Measurements from ENCODE around the gene IRX2.
A peak's percentile ranks its signal among the peaks of the same experiment; 100 is the strongest.

IRX2 gene

DNA sequence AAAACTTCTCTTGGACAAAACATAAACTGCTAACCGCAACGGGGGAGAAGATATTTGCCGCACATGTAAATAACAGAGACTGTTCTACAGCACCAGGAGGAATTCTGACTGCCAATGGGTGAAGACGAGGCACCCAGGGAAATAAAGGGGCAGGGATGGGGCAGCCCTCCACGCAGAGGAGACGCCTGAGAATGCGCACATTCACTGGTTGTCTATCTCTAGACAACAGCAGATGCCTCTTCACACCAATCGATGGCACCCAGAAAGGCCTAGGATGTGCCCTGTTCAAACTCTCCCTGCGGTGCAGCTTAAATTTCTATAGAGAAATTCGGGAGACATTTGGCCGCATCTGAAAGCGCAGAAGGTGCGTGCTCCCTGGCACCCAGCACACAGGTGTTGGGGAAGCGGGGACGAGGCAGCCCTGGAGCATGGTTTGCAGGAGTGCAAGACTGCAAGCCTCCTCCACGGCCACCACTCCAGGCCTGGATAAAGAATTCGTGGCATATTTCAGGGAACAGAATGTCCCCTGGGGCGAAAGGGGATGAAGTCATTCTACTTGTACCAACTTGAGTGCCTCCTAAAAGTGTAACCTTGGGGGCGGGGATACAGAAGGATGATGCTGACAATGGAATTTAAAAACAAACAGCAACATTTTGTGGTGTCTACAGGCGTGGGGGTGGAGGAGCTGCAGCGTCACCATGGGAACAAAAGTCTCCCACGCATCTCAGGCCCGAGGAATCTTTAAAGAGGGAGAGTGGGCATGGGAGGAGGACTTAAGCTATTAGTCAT, 6.3 kb upstream of the IRX2 start:
- DNase-seq (ENCODE audit: low read depth): peak; percentile 94
- TF ChIP-seq, protein P1, sequence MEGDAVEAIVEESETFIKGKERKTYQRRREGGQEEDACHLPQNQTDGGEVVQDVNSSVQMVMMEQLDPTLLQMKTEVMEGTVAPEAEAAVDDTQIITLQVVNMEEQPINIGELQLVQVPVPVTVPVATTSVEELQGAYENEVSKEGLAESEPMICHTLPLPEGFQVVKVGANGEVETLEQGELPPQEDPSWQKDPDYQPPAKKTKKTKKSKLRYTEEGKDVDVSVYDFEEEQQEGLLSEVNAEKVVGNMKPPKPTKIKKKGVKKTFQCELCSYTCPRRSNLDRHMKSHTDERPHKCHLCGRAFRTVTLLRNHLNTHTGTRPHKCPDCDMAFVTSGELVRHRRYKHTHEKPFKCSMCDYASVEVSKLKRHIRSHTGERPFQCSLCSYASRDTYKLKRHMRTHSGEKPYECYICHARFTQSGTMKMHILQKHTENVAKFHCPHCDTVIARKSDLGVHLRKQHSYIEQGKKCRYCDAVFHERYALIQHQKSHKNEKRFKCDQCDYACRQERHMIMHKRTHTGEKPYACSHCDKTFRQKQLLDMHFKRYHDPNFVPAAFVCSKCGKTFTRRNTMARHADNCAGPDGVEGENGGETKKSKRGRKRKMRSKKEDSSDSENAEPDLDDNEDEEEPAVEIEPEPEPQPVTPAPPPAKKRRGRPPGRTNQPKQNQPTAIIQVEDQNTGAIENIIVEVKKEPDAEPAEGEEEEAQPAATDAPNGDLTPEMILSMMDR (conservative IDR thresholded peaks at IDR 0.05; ENCODE audit: control insufficient read depth, insufficient read depth, low read depth, low read length): no peak
- no peak overlapping the region for H3K4me3 ChIP-seq (ENCODE audit: control insufficient read depth, low read depth, low read length)

DNA sequence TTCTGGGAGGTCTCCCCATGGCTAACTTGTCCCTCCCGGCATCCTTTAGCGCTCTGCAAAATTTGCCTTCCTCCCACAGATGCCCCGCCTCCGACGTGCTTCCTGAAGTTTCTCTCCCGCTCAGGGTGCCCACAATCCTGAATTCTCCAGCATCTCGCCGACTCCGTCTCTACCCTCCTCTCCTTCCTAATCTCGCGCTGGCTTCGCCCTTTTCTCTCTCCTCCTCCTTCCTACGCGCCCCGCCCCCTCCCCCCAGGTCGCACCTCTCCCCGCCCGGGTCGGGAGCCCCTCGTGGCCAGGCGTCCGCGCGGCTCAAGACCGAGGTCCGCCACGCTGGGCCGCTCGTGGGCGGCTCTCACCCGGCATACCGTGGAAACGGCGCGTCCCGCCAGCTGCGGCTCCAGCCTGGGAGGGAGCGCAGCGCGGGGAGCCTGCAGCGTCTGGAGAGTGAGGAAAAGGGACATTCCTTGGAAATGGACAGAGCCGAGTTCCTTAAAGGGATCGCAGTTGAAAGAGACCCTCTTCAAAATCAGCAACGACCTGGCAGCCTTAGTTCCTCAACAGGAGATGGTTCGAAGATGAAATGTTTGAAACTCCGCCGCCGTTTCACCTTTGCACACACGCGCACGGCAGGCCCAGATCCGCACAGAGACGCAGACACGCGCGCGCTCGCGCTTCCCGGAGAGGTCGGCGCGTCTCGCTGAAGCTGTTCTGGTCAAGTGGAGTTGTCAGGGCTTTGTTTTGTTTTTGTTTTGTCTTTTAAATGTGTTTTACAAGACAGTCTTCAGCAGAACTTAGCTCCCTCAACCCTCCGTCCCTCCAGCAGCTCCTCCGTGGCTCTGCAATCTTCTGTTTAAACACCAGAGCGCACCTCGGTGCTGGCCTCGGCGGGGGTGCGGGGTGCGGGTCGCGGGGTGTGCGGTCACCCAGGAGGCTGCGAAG, 5.0 kb upstream of the IRX2 start:
- TF ChIP-seq, protein P1 (conservative IDR thresholded peaks at IDR 0.05; ENCODE audit: control insufficient read depth, insufficient read depth, low read depth, low read length): no peak
- peak overlapping the region; percentile 54 for H3K4me3 ChIP-seq (ENCODE audit: control insufficient read depth, low read depth, low read length)
- DNase-seq (ENCODE audit: low read depth): peak; percentile 87

DNA sequence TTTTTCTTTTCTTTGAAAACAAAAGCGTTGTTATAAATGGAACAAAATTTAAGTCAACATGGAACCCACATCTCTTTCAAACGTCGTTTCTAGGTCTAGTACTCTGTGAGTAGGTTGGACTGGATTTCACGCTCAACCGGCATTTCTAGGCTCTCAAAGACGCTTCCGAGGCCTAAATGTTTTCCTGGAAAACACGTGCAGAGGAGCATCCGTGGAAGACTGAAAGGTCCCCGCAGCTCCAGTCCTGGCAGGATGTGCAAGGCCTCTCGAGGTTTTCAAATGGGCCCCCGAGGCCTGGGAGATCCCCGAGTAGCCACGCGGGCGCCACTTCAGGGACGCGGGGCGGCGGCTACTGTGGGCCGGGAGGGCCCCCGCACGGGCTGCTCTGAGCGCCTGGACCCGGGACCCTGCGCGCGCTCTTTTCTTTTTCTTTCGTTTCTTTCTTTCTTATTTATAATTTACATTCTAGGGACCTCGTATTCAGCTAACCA, 4.2 kb upstream of the IRX2 start:
- peak overlapping the region; percentile 54 for H3K4me3 ChIP-seq (ENCODE audit: control insufficient read depth, low read depth, low read length)
- DNase-seq (ENCODE audit: low read depth): no peak
- TF ChIP-seq, protein P1 (conservative IDR thresholded peaks at IDR 0.05; ENCODE audit: control insufficient read depth, insufficient read depth, low read depth, low read length): no peak

DNA sequence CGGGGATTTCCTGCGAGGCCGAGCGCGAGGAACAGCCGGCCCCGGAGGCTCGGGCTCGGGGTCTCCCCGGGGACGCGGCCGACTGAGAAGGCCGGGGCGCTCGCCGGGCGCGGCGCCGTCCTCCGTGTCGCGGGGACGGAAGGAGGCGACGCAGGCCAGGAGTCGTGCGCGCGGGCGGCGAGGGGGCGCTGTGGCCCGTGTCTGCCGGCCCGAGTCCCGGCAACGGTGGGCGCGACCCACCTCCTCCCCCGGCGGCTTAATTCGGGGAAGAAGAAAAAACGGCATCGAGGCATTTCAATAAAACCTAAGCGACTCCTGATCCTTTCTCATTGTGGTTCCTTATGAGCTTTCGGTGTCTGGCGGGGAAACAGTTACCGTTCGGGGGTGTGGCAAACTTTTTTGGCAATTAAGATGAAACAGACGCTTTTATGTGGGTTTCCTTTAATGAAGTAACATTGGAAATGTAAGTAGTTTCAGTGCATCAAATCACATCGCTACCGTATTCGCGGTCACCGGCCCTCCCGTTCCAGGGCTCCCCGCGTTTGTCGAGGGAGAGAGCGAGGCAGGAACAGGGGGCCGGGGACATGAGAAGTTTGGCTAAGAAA, 3.7 kb upstream of the IRX2 start:
- peak overlapping the region; percentile 12 for H3K4me3 ChIP-seq (ENCODE audit: control insufficient read depth, low read depth, low read length)
- TF ChIP-seq, protein P1 (conservative IDR thresholded peaks at IDR 0.05; ENCODE audit: control insufficient read depth, insufficient read depth, low read depth, low read length): no peak
- no peak for DNase-seq (ENCODE audit: low read depth)

DNA sequence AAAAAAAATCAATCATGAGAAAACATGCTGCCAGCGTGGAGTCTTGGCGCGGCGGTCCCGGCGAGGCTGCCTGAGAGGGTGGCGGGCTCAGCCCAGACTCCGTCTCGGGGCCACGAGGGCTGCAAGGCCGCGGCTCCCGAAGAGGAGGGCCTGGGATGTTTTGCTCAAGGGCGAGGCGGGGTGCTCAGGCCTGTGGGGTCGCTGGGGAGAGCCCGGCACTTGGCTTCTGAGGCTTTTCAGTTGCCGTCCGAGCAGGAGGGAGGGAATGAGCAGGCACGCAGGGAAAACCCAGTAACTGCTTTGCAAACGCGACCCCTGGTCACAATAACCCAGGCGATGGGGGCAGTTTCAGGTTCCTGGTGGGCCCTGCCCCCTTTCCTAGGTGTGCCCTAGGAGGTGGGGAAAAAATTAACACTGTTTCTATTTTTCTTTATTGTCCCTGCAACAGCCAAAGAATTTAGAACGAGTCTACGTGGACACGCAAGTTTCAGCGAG, 3.2 kb upstream of the IRX2 start:
- peak overlapping the region; percentile 12 for H3K4me3 ChIP-seq (ENCODE audit: control insufficient read depth, low read depth, low read length)
- no peak for DNase-seq (ENCODE audit: low read depth)
- TF ChIP-seq, protein P1 (conservative IDR thresholded peaks at IDR 0.05; ENCODE audit: control insufficient read depth, insufficient read depth, low read depth, low read length): no peak
